ENCODE data around the gene NLRP4.

- TF ChIP-seq CTCF (conservative IDR thresholded peaks at IDR 0.05; ENCODE audit: low read depth in 2 of 2) (no peak), EZH2 (IDR thresholded peaks at IDR 0.05; ENCODE audit: low read depth, unreplicated experiment) (no peak), JUNB (IDR thresholded peaks at IDR 0.05; ENCODE audit: unreplicated experiment) (no peak), POLR2AphosphoS5 (IDR thresholded peaks at IDR 0.05; ENCODE audit: low read depth) (no peak), NANOG (IDR thresholded peaks at IDR 0.05; ENCODE audit: borderline replicate concordance) (no peak)
Measured at GRCh38 chr19:55901369-55902079, 65.2 kb downstream of the NLRP4 start.

Data from GM23338 (cell line).